Activated gamma-delta T cell treated with Interleukin-2 at 50 U/mL for 16 hours (primary cell): ENCODE results near the gene FGF21.

ENCODE experiments used
- DNase-seq: peaks from one replicate; pipeline ENCODE4 v3.0.0-alpha.2; 2020

Gene FGF21

DNA sequence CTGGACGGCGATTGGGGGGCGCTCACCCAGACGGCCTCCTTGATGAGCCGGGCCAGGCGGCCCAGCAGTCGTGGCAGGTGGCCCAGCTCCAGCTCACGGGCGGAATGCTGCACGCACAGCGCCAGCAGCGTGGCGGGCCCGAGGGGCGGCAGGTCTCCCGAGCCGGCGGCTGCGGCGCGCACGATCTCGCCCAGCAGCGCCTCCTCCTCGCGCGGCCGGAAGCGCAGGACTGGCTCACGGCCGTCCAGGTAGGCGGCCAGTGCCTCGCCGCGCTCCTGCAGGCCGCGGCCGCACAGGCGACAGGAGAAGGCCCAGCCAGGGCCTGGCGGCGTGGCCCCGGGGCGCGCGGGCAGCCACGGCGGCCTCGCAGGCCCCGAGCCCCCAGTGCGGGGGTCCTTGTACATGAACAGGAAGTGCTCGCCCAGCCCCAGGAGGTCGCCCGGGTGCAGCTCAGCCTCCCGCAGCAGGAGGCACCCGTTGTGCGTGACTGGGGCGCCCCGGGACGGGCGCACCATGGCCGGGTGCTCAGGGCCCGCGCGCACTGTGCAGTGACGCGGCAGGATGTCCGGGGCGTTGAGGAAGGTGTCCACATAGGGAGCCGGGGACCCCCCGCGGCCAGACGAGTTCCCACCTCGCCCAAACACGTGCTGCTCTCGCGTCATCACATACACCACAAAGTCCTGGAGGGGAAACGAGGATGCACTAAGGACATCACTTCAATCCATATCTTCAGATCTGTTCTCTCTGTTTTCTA lies 26.2 kb upstream of the FGF21 start:
- DNase-seq, result no peak

DNA sequence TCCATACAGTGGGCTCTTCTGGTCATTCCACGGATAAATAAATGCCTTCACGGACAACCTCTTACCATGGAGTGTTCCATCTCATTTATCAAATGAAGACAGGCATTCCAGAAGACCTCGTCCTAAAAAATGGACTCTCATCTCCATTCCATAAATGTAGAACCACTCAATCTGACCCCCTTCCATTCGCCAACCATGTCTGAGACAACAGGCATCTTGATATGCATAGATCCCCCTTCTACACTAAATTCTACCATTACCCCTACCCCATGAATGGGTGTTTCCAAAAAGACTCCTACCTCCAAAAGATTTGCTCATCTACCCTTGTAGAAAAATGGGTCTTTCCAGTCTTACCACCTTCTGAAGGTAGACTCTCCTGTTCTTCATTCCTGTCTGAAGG lies 23.9 kb upstream of the FGF21 start:
- no peak for DNase-seq

DNA sequence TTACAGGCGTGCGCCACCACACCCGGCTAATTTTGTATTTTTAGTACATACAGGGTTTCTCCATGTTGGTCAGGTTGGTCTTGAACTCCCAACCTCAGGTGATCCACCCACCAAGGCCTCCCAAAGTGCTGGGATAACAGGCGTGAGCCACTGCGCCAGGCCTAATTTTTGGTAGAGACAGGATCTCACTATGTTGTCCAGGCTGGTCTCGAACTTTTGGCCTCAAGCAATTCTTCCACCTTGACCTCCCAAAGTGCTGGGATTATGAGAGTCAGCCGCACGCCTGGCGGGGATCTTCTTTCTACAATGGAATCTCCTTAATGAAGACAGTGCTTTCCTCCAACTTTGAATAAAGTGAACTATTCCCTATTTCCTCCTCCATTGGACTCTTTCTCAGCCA lies 20.7 kb upstream of the FGF21 start:
- no peak for DNase-seq

DNA sequence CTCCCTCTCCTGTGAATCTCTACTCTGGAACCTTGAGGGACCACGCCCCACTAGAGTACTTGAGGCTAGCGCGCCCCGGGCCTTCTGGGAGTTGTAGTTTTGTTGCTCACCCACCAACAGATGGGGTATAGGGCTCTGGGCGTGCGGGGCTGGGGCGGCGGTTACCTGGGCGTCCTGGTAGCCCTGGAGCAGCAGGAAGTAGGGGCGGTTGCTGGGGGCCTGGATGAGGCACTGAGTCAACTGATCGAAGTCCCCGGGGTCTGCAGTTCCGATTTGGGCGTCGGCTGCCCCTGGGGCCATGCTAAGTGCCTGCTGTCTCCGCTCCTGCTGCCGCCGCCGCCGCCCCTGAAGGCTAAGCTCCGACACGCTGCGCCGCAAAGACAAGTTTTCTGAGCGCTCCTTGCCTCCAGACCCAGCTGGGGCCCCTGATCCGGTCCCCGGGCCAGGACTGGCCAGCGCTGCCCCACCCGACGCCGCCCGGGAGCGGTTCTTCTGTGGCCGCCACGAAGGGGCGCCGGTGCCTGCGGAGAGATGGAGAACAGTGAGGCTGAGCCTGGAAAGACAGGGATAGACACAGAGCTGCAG lies 20.2 kb upstream of the FGF21 start:
- no peak for DNase-seq

DNA sequence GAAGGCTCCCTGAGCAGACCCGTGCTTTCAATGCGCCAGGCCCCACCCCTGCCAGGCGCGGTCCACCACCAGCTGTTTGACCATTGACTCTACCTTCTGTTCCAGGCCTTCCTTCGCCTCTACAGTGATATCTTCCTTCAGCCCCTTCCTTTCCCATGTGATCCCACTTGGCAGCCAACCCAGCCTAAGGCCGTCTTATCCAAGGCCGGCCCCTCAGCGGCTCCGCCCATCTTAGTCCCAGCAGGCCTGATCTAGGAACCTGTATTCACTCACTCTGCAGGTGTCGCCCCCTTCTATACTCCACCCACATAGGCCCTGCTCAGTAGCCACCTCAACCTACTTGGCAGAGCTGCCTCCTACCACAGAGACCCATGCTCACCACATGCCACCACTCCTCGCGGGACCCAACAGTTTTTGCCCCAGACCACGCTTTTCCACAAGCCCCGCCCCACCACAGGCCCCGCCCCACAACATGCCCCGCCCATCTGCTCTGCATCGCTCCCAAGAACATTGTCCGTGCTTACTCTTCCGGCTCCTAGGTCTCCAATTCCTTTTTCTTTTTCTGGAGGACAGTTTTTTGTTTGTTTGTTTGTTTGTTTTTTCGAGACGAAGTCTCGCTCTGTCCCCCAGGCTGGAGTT lies 17.8 kb upstream of the FGF21 start:
- no peak for DNase-seq

DNA sequence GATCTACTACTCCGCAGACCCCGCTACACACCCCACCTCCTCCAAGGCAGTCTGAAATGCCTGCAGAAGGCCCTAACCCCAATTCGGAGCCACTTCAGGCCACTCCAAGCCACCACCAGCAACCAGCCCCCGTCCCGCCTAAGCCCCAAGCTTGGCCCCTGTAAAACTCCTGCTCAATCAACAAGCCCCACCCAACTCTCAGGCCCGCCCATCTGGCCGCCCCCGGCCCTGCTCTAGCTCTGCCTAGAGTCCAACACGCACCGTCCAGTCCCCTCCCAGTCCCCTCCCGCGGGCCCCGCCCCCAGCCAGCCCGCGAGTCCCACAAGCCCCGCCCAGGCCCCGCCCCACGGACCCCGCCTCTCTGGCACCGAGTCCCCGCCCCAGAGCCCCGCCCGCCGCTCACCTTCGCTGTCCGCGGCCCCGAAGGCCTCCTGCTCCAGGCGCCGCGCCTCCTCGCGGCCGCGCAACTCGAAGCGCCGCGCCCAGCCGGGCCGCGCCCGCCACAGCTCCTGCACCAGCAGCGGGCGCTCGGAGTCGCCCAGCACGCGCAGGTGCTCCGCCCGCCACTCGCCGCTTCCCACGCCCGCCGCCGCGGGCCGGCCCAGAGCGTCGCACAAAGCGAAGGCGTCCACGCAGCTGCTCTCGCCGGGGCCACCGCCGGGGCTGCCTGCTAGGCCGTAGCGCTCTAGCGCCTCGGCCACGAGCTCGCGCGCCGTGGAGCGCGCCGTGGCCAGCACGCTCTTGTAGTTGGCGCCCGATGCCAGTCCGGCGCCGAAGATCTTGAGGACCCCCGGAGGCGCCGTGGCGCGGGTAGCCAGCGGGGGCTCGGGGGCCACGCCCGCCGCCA lies 16.5 kb upstream of the FGF21 start:
- DNase-seq, result peak; percentile 91

DNA sequence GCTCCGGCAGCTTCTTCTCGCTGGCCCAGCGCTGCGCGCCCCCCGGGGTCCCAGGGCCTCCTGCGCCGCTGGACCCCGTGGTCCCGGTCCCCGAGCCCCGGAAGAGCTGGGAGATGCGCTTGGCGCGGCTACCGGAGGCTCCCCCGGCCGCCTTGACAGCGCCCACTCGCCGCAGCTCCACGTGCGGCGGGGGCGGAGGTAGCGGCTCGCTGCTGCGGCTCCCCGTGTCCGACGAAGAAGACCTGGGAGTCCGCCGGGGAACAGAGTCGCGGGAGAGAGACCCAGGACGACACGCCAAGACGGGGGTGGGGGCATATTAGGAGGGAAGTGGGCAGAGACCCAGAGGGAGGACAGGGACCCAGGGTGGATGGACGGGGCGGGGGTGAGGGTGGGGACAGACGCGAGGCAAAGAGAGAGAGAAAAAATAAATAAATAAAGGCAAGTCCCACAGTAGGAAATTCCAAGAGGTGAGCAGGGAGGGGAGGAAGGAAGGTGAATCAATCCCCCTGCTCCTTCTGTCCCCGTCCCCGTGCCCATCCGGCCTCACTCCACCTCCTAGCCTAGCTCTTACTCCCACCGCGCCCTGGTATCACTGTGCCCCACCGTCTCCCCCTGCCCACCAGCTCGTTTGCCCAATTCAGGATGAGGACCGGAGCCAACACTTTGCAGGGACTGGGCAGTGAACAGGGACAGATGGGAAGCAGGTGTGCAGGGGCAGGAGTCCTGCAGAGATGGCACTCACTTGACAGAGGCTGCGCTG lies 15.7 kb upstream of the FGF21 start:
- no peak for DNase-seq

DNA sequence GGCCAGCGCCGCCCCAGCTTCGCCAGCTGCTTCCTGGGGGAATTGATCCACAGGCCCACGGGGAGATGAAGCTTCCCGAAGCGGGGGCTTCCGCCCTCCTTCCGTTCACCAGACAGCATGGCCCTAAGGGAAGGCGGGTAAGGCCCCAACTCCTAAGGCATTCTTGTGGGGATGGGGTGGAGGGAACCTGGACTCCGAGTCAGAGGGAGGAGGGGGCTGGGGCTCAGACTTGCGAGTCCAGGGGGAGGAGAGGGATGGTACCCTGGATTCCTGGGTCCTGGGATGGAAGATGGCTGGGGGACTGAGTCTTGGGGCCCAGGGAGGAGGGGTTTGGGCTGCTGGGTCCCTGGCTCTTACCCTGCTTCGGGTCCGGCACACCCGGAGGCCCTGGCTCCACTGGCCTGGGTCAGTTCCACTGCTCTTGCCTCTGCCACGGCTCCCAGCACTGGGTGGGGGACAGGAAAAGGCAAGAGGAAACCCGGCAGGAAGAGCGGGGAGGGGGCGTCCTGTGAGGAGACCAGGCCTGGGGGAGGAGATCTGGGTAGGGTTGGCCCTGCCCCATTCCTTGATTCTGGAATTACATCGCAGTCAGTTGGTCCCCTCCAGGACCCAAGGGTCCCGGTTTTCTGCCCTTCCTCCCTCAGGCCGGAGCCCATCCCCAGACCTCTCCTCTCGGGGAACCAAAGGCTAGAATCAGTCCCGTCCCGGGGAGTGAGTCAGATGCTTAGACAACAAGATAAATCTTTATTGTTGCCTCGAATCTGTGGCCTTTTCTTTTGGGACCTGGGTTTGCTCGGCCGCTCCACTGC lies 15.0 kb upstream of the FGF21 start, which contains the start of gene RASIP1:
Gene RASIP1 (minus strand): TSS at position 447 of the 809 bp plus-strand sequence. CDS start 328 bp downstream, at position 119.
- no peak for DNase-seq

DNA sequence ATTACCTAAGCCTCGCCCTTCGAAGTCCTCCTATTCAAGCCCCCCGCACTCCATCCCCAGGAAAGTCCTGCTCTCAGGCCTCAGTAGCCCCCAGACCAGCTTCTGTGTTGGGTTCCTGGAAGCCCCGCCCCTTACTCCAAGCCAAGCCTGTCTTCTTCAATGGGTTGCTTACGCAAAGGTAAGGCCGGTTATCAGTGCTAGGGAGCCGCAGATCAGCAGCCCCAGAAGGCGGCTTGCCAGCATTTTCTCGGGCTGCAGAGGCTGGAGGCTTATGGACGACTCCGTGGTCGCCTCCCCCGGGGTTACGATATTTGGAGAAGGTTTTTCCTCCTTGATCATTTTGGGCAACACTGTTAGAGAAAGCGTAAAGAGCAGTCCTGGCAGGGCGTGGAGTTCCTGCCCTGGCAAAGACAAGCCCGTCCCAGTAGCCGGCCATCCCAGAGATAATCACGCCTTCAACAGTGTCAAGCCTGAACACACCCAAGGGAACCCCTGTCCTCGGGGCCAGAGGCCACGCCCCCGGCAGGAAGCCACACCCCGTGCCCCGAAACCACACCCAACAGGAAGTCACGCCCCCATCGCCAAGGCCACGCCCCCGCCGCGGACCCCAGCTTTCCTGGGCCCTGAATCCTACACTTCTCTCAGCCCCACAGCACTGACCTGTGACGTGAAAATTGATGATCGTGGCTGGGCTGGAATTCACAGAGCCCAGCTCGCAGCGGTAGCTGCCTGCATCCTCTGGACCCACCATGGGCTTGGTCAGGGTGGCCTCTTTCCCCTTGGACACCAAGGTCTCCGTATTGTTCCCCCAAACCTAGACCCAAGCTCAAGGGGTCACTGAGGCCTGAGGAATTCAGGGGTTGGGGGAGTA lies 14.0 kb upstream of the FGF21 start:
- no peak for DNase-seq

DNA sequence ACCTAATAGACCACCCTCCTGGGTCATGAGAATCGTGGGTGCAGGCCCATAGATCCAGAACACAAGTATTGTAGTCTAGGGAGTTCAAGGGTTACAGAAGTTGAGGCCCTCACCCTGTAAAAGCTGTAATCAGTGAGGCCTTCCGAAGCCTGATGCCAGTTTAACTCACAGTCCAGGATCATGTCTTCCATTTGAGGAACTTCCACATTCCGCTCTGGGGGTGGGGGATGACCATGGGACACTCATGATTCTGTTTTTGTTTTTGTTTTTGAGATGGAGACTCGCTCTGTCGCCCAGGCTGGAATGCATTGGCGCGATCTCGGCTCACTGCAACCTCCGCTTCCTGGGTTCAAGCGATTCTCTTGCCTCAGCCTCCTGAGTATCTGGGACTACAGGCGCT lies 13.2 kb upstream of the FGF21 start:
- no peak for DNase-seq

DNA sequence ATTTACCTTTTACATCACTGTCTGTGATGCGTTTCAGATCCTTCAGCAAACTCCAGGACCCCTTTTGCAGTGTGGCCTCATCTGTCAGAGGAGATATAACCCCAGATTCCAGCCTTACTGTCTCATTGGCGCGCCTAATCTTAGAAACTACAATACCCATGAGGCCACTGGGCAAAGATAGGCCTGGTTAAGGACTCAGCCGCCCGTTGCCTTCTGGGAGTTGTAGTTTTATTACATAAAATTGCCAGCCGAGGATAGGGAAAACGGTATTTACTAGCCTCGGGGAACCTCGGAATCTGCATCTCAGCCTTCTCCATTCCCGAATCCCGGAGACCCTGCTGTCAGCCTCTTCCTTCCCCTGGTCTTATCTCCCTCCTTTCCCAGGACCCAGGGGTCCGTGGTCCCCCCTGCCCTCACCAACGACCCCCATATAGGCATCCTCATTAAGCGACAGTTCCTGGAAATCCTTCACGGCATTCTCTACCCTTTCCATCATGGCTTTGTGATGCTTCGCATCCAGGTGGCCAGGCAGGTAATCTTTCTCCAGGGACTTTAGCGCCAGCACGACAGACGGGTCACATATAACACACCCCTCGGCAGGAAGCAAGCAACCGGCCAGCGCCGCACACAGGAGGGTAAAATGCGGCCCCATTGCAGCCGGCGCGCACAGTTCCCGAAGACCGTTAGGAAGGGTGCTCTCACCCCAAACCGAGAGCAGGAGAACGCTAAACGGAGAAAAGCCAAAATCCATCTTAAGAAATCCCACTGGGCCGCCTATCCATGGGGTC lies 9.9 kb upstream of the FGF21 start:
- DNase-seq, result peak; percentile 35

DNA sequence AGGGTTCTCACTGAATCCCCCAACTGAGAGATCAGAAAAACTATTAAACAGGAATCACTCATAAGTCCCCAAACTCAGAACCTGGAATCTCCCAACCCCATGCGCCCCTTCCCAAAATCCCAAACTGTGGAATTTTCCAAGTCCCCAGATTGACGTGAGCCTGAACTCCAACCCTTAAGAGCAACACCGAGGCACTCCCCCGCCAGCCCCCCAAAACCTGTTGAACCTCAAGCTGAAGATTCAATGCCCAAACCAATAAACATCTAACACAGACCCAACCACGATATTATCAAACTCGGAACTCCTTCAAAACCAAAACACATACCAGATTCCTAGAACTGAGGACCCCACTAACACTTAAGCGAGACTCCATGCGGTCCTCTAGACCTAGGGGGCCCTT lies 9.2 kb upstream of the FGF21 start:
- no peak for DNase-seq

DNA sequence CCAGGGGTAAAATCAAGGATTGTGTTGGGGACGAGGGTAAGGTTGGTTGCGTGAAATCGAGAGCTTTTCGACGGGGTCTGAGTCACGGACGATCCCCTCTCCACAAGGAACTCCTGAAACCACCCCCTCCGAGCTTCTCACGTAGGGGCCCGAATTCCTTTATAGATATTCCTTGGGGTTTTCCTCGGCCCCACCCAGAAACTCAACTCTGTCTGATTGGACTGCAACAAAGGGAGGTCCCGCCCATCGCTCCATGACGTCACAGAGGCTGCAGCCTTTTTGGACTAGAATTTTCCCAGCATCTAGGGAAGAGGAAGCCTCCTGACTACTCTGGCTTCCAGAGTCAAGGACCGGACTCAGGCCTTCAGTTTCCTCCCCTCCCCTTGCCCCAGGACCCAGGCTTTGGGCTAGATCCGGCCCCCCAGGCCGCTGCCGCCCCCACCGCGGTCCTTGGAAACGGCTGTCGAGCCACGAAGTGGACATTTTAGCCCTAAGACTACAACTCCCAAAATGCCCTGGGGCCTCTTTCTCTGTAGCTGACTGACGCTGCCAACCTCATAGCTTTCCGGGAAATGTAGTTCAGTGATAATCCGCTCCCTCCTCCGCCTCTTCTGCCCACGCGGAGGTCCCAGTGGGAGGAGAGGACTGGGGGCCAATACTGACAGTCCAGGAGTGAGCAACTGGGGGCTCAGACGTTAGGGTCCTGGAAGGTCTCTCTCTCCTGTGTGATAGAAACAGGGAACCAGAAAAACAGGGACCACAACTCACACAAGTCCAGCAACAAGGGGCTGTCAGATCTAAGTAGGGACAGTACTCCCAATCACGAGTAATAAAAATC lies 8.4 kb upstream of the FGF21 start, which contains the start of gene IZUMO1:
Gene IZUMO1 (minus strand): TSS at position 172 of the 838 bp plus-strand sequence. CDS start 1,050 bp downstream, outside the sequence.
- peak; percentile 29 for DNase-seq

DNA sequence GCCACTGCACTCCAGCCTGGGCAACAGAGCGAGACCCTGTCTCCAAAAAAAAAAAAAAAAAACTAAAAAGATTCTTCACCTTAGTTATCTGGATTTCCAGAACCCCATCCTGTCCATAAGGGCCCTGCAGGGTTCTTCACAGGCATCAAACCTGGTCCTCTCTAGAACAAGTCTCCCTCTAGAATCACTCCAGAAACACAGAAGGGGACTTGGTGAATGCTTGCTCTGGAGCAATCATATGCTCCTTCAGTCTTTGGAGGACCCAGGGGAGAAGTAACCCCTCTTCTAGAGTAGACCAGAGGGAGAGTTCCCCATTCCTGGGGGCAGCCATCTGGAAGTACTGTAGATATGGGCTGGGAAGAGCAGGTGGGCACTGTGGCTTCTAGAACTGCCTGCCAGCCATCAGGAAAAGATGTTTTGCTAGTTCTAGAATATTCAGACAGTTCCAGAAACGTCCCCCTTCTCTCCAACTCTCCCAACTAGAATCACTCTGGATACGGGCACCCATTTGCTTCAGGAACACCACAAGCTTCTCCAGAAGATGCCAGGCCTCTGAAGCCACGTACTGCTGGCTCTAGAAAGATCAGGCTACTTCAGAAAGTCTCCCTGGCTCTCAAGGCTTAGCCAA lies 5.6 kb upstream of the FGF21 start:
- DNase-seq, result no peak

DNA sequence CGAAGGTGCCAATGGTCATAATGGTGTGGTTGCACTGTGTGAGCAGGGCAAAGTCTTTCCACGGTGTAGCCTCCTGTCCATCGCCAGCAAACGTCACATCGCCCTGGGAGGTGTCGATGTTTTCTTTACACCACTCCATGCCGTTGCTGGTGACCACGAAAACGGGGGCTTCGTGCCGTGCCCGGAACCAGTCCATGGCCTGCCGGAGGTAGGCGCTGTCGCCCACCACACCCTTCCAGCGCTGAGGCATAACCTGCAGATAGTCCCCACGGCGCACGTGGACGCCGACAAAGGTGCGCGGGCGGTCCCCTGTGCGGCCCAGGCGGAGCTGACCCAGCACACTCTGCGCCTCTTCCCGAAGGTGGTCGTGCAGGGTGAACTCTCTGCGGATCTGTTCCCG lies 5.0 kb upstream of the FGF21 start:
- no peak for DNase-seq

DNA sequence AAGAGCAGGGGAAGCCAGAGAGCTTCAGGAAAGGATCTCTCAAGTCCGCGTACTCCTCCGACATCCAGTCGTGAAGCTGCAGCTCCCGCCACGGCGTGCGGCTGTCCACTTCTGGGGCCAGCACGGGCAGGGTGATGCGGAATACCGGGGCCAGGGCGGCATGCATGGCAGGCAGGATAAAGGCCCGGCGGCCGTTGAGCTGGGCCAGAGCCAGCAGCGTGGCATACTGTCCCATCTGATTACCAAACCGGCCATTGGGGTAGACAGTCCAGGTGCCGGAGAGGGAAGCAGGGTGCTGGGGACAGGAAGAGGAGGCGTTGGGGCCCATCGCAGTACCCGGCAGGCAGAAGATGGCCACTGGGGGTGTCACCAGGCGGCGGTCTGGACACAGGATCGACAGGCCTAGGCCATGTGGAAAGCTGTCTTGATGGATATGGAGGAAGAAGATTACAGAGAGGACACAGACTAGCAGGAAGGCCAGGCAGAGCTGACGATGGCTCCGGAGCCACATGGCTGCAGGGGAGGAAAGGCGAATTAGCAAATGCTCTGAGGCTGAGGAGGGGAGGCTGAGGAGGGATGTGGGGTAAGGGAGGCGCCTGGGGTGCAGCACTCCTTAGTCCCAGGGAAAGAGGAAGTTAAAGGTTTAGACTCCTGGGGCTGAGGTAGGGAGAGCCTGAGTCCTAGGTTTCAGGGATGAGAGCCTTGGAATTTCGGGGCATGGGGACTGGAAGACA lies 4.4 kb upstream of the FGF21 start:
- DNase-seq, result no peak

DNA sequence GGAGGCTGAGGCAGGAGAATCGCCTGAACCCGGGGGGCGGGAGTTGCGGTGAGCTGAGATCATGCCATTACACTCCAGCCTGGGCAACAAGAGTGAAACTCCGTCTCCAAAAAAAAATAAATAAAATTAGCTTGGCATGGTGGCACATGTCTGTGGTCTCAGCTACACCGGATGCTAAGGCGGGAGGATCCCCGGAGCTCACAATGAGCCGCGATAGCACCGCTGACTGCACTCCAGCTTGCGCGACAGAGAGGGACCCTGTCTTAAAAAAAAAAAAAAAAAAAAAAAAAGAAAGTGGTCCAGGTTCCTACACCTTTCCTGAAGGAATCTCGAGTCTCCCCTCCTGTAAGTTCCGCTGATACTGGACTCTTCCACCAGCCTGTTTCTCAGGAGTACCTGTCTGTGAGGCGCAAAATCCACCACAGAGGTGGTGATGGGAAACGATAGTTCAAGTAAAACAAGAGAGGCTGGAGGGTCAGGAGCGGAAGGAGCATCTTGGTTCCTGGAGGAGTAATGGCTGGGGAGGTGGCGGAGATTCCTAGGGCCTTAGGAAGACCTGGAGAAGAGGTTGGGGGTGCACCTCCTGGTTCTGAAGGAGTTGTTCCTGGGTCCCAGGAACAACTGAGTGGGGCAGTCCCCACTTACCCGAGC lies 3.4 kb upstream of the FGF21 start:
- no peak for DNase-seq
